Fibroblast of lung (primary cell): Measurements from ENCODE around the gene PRMT6. TPM values are rescaled to one million over a fixed set of nuclear protein-coding genes. Genes with fewer than 3 reads are reported as not detected.

Experiments used
- DNase-seq, 2 donors: peaks; one replicate each; pipeline versions ENCODE4 v3.0.0 to v3.0.0-alpha.2; 2010; ENCODE audit warnings: low read depth in 2 of 2
- H2AFZ ChIP-seq: 2 replicates; pipeline ENCODE4 v1.5.1; 2012; ENCODE audit warnings: low read length, control low read depth, inconsistent platforms
- H3K27ac ChIP-seq: 2 replicates; pipeline ENCODE4 v1.5.1; 2011; ENCODE audit warnings: low read length, control low read depth; ENCODE audit not compliant: insufficient read depth
- H3K27me3 ChIP-seq: 2 replicates; pipeline ENCODE4 v1.5.1; 2011; ENCODE audit warnings: mild to moderate bottlenecking, low read length; ENCODE audit not compliant: control insufficient read depth, insufficient read depth
- H3K36me3 ChIP-seq: 2 replicates; pipeline ENCODE4 v1.5.1; 2011; ENCODE audit warnings: low read length; ENCODE audit not compliant: control insufficient read depth, insufficient read depth
- H3K4me1 ChIP-seq: 2 replicates; pipeline ENCODE4 v1.5.1; 2011; ENCODE audit warnings: low read length; ENCODE audit not compliant: control insufficient read depth, insufficient read depth; ENCODE audit errors: extremely low read depth
- H3K4me2 ChIP-seq: 2 replicates; pipeline ENCODE4 v1.5.1; 2011; ENCODE audit warnings: low read length, control low read depth; ENCODE audit not compliant: insufficient read depth; ENCODE audit errors: extremely low read depth
- H3K4me3 ChIP-seq, 4 experiments: fragments of 200-600 bp in 1 of 4; sonication (generic) in 1 of 4; replicated peaks in 1 of 4; 2 replicates each; pipeline ENCODE4 v1.5.1; 2011 to 2016; ENCODE audit warnings: low read length in 4 of 4, low read depth in 3 of 4, mild to moderate bottlenecking in 3 of 4, control low read depth in 2 of 4, inconsistent platforms in 1 of 4, mixed read lengths in 1 of 4; ENCODE audit not compliant: insufficient read depth in 1 of 4; ENCODE audit errors: control extremely low read depth in 1 of 4
- H3K79me2 ChIP-seq: 2 replicates; pipeline ENCODE4 v1.5.1; 2012; ENCODE audit warnings: mild to moderate bottlenecking, low read length, inconsistent platforms; ENCODE audit not compliant: control insufficient read depth, insufficient read depth
- H3K9ac ChIP-seq: 2 replicates; pipeline ENCODE4 v1.5.1; 2011; ENCODE audit warnings: mild to moderate bottlenecking, low read length, control low read depth; ENCODE audit not compliant: insufficient read depth
- H3K9me3 ChIP-seq: 2 replicates; pipeline ENCODE4 v1.5.1; 2012; ENCODE audit warnings: low read depth, low read length; ENCODE audit not compliant: control insufficient read depth, insufficient read depth
- H4K20me1 ChIP-seq: 2 replicates; pipeline ENCODE4 v1.5.1; 2011; ENCODE audit warnings: low read length; ENCODE audit not compliant: control insufficient read depth, insufficient read depth; ENCODE audit errors: extremely low read depth
- EZH2 ChIP-seq: IDR thresholded peaks from 2 replicates; pipeline ENCODE4 v1.5.1; 2012; ENCODE audit warnings: low read length, control low read depth, mild to moderate bottlenecking; ENCODE audit errors: missing control alignments
- polyA plus RNA-seq, 2 donors: library from polyadenylated mRNA; depleted of rRNA in 1 of 2; stranded (reverse) in 1 of 2; unstranded in 1 of 2; fragments of >200 nt; gene quantifications; 2 replicates each; pipeline ENCODE4 v1.2.1, GENCODE V29; 2011 to 2012; ENCODE audit warnings: missing spikeins in 1 of 2
- total RNA-seq: library from RNA; depleted of rRNA; stranded (reverse); fragments of >200 nt; gene quantifications from 2 replicates; pipeline ENCODE4 v1.2.1, GENCODE V29; 2014
- TF ChIP-seq, protein P1 (sequence below), 2 donors: IDR thresholded peaks in 1 of 2; conservative IDR thresholded peaks in 1 of 2; 1 replicate in 1 of 2; 2 replicates in 1 of 2; pipeline ENCODE4 v1.5.1; 2011 to 2012; ENCODE audit warnings: low read length in 2 of 2, control low read depth in 1 of 2, inconsistent platforms in 1 of 2, low read depth in 1 of 2, mild to moderate bottlenecking in 1 of 2

Gene PRMT6
- total and polyA plus RNA-seq, 2 donors (not counting 1 experiment from before 2014, with no cell fraction given): 10.6 to 11.1 TPM

DNA sequence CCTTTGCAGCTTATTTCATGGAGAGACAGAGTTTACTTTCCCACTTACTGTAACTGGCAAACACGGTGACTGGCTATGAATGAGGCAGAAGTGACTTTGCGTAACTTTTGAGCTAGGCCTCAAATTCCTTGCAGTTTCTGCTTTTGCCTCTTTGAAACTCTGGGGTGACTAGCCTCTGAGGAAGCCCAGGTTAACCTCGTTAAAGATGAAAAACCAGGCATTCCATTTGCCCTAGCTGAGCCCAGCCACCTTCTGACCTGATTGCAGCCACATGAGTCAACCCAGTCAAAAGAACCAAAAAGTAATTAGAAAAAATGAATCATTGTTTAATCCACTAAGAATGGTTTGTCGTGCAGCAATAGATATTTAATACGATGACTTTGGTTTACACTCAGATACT lies 20.4 kb downstream of the PRMT6 start:
- H3K27ac ChIP-seq: peak overlapping the region; percentile 23
- H4K20me1 ChIP-seq: no peaks in the 10 kb centered on the region
- H3K4me3 ChIP-seq: no peak overlapping the region

DNA sequence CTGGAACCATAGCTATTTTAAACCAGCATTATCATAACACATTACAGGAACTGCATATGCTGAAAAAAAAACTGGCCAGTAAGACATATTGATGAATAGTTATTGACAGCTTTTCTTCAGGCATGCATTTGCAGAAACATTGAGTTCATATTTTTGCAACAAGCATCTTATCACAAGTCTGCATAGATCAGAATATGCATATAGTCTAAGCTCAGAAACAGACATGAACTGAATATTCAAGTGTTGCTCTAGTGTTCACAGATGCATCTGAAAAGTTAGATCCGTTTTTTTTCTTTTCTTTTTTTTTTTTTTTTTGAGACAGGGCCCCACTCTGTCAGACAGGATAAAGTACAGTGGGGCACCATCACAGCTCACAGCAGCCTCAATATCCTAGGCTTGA lies 22.8 kb downstream of the PRMT6 start:
- H3K9ac ChIP-seq: no peak overlapping the region
- H3K79me2 ChIP-seq: no peaks in the 10 kb centered on the region
- H3K4me2 ChIP-seq: no peak overlapping the region
- no peak overlapping the region for H3K27ac ChIP-seq
- H2AFZ ChIP-seq: no peak overlapping the region
- no peaks in the 10 kb centered on the region for H3K36me3 ChIP-seq
- H3K4me1 ChIP-seq: no peaks in the 10 kb centered on the region
- H4K20me1 ChIP-seq: no peaks in the 10 kb centered on the region
- no peak for TF ChIP-seq EZH2
- TF ChIP-seq, protein P1, sequence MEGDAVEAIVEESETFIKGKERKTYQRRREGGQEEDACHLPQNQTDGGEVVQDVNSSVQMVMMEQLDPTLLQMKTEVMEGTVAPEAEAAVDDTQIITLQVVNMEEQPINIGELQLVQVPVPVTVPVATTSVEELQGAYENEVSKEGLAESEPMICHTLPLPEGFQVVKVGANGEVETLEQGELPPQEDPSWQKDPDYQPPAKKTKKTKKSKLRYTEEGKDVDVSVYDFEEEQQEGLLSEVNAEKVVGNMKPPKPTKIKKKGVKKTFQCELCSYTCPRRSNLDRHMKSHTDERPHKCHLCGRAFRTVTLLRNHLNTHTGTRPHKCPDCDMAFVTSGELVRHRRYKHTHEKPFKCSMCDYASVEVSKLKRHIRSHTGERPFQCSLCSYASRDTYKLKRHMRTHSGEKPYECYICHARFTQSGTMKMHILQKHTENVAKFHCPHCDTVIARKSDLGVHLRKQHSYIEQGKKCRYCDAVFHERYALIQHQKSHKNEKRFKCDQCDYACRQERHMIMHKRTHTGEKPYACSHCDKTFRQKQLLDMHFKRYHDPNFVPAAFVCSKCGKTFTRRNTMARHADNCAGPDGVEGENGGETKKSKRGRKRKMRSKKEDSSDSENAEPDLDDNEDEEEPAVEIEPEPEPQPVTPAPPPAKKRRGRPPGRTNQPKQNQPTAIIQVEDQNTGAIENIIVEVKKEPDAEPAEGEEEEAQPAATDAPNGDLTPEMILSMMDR (conservative IDR thresholded peaks at IDR 0.05 in 1 of 2, IDR thresholded peaks at IDR 0.05 in 1 of 2; ENCODE audit: low read depth in 1 of 2, low read length in 2 of 2): no peak
- no peaks in the 10 kb centered on the region for H3K27me3 ChIP-seq
- H3K9me3 ChIP-seq: no peaks in the 10 kb centered on the region
- H3K4me3 ChIP-seq: no peak overlapping the region
- no peak for DNase-seq

More for the DNA sequence above, 20.4 kb downstream of the PRMT6 start:
- Histone ChIP-seq H2AFZ (peak overlapping the region; percentile 7), H3K36me3 (no peaks in the 10 kb centered on the region), H3K79me2 (no peaks in the 10 kb centered on the region), H3K9ac (no peak overlapping the region), H3K4me1 (no peaks in the 10 kb centered on the region), H3K4me2 (no peak overlapping the region), H3K9me3 (no peaks in the 10 kb centered on the region), H3K27me3 (no peaks in the 10 kb centered on the region)
- TF ChIP-seq, protein P1 (conservative IDR thresholded peaks at IDR 0.05 in 1 of 2, IDR thresholded peaks at IDR 0.05 in 1 of 2; ENCODE audit: low read depth in 1 of 2, low read length in 2 of 2): no peak
- no peak for TF ChIP-seq EZH2
- peak; percentile 65 to 92 for DNase-seq

DNA sequence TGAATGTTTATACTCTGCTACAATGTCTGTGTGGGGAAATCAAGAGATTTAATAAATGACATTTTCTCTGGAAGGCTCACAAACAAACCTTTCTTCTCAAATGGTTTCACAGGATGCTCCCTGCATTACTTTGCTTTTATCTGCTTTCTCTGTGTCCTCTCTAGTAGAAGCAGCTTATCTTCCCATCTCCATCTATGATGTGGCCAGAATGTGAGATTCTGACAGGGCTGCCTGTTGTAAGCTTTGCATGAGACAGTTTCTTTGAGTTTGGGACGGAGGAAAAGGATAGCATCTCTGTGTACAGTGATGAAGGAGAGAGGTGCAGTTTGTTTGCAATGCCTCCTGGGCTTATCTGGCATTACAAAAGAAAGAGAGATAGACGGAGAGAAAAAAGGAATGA lies 24.6 kb downstream of the PRMT6 start:
- H3K4me1 ChIP-seq: no peaks in the 10 kb centered on the region
- TF ChIP-seq, protein P1 (conservative IDR thresholded peaks at IDR 0.05 in 1 of 2, IDR thresholded peaks at IDR 0.05 in 1 of 2; ENCODE audit: low read depth in 1 of 2, low read length in 2 of 2): no peak
- no peak for TF ChIP-seq EZH2

More for the DNA sequence above, 24.6 kb downstream of the PRMT6 start:
- Histone ChIP-seq H3K36me3 (no peaks in the 10 kb centered on the region), H3K9ac (no peak overlapping the region), H3K9me3 (no peaks in the 10 kb centered on the region), H3K4me2 (no peak overlapping the region), H3K27ac (no peak overlapping the region), H4K20me1 (no peaks in the 10 kb centered on the region), H3K27me3 (no peaks in the 10 kb centered on the region), H2AFZ (no peak overlapping the region), H3K79me2 (no peaks in the 10 kb centered on the region), H3K4me3 (no peak overlapping the region)
- DNase-seq: no peak
